PC-9 (cell line): Measurements from ENCODE around the gene SRGN. TPM values are rescaled to one million over a fixed set of nuclear protein-coding genes. Genes with fewer than 3 reads are reported as not detected.

Source experiments
- BruUV-seq: library from RNA; stranded (reverse); fragments of 400-500 nt; replicated peaks from 2 replicates; lab custom pipeline; 2021; lab: Mats Ljungman, UMichigan
- CTCF ChIA-PET: fragments of 300-600 bp; sonication (Branson Sonifier 250); formaldehyde crosslinking; loops from one replicate; lab custom pipeline; 2022; ENCODE audit warnings: antibody characterized with exemption; lab: Charles Lee
- POLR2A ChIA-PET: fragments of 300-600 bp; sonication (Branson Sonifier 250); formaldehyde crosslinking; loops from one replicate; lab custom pipeline; 2022; ENCODE audit warnings: antibody characterized with exemption; ENCODE audit not compliant: unreplicated experiment; lab: Charles Lee
- DNase-seq, 2 experiments: peaks; one replicate each; pipeline versions ENCODE4 v3.0.0 to v3.0.0-alpha.2; 2015 to 2022; ENCODE audit warnings: mixed read lengths in 1 of 2
- H2AFZ ChIP-seq: fragments of 200-600 bp; sonication (generic); 2 replicates; pipeline ENCODE4 v1.8.1; 2017; ENCODE audit warnings: antibody characterized with exemption
- H3F3A ChIP-seq: fragments of 200-600 bp; sonication (generic); 2 replicates; pipeline ENCODE4 v1.8.1; 2017; ENCODE audit warnings: antibody characterized with exemption, mild to moderate bottlenecking, low read depth; ENCODE audit not compliant: insufficient read depth
- H3K27ac ChIP-seq: fragments of 200-600 bp; sonication (generic); 2 replicates; pipeline ENCODE4 v1.6.1; 2016; ENCODE audit warnings: mixed run types
- H3K27me3 ChIP-seq: fragments of 200-600 bp; sonication (generic); 2 replicates; pipeline ENCODE4 v1.6.1; 2016; ENCODE audit warnings: low read depth, mixed run types; ENCODE audit not compliant: insufficient read depth
- H3K36me3 ChIP-seq: fragments of 200-600 bp; sonication (generic); 2 replicates; pipeline ENCODE4 v1.6.1; 2016; ENCODE audit warnings: low read depth, mixed run types
- H3K4me1 ChIP-seq: fragments of 200-600 bp; sonication (generic); replicated peaks from 2 replicates; pipeline ENCODE4 v1.6.1; 2016; ENCODE audit warnings: mixed run types; ENCODE audit not compliant: insufficient read depth
- H3K4me2 ChIP-seq: fragments of 200-600 bp; sonication (generic); 2 replicates; pipeline ENCODE4 v1.6.1; 2017; ENCODE audit warnings: mixed run types
- H3K4me3 ChIP-seq: fragments of 200-600 bp; sonication (generic); 2 replicates; pipeline ENCODE4 v1.6.1; 2016; ENCODE audit warnings: mixed run types
- H3K79me2 ChIP-seq: fragments of 200-600 bp; sonication (generic); 2 replicates; pipeline ENCODE4 v1.6.1; 2017; ENCODE audit warnings: low read depth, mixed run types
- H3K9me2 ChIP-seq: fragments of 200-600 bp; sonication (generic); 2 replicates; pipeline ENCODE4 v1.8.1; 2017; ENCODE audit warnings: mild to moderate bottlenecking; ENCODE audit not compliant: insufficient read depth
- H3K9me3 ChIP-seq: fragments of 200-600 bp; sonication (generic); 2 replicates; pipeline ENCODE4 v1.8.1; 2016; ENCODE audit warnings: low read depth; ENCODE audit not compliant: insufficient read depth
- H4K20me1 ChIP-seq: fragments of 200-600 bp; sonication (generic); 2 replicates; pipeline ENCODE4 v1.8.1; 2017; ENCODE audit not compliant: insufficient read depth
- EZH2 ChIP-seq: fragments of 200-600 bp; sonication (generic); IDR thresholded peaks from 2 replicates; pipeline ENCODE4 v1.8.0; 2017; ENCODE audit warnings: antibody characterized with exemption, low read depth
- intact Hi-C: fragments of 100-400 bp; cut with micrococcal nuclease; formaldehyde crosslinking; loops from one replicate; pipeline ENCODE4 v1.10.0; 2022; ENCODE audit not compliant: unreplicated experiment
- total RNA-seq: library from RNA; stranded (reverse); gene quantifications from 2 replicates; pipeline ENCODE4 v1.2.3, GENCODE V29; 2021
- TF ChIP-seq, protein P1 (sequence below): fragments of 200-600 bp; sonication (generic); conservative IDR thresholded peaks from 2 replicates; pipeline ENCODE4 v1.6.1; 2017; ENCODE audit warnings: mixed run types, antibody characterized with exemption, mild to moderate bottlenecking, moderate library complexity

The SRGN gene
- total RNA-seq, 1 experiment from 2014 or later = 58.9 TPM

GRCh38 chr10:69042838-69043237 is 45.1 kb upstream of the SRGN start:
- no TSS peak for BruUV-seq
- H3K27ac ChIP-seq = no peak overlapping the region
- no peak overlapping the region for H2AFZ ChIP-seq
- H4K20me1 ChIP-seq = no peaks in the 10 kb centered on the region
- H3K36me3 ChIP-seq = no peaks in the 10 kb centered on the region
- CTCF ChIA-PET = no interaction called here
- POLR2A ChIA-PET = no interaction called here
- no peaks in the 10 kb centered on the region for H3K9me3 ChIP-seq
- H3K4me1 ChIP-seq = peaks cover 25% of the 10 kb centered on the region
- no peak for DNase-seq
- no peaks in the 10 kb centered on the region for H3K9me2 ChIP-seq
- intact Hi-C loops = no loop called here
- no peaks in the 10 kb centered on the region for H3K27me3 ChIP-seq
- no peaks in the 10 kb centered on the region for H3K79me2 ChIP-seq
- TF ChIP-seq, protein P1, sequence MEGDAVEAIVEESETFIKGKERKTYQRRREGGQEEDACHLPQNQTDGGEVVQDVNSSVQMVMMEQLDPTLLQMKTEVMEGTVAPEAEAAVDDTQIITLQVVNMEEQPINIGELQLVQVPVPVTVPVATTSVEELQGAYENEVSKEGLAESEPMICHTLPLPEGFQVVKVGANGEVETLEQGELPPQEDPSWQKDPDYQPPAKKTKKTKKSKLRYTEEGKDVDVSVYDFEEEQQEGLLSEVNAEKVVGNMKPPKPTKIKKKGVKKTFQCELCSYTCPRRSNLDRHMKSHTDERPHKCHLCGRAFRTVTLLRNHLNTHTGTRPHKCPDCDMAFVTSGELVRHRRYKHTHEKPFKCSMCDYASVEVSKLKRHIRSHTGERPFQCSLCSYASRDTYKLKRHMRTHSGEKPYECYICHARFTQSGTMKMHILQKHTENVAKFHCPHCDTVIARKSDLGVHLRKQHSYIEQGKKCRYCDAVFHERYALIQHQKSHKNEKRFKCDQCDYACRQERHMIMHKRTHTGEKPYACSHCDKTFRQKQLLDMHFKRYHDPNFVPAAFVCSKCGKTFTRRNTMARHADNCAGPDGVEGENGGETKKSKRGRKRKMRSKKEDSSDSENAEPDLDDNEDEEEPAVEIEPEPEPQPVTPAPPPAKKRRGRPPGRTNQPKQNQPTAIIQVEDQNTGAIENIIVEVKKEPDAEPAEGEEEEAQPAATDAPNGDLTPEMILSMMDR = no peak
- TF ChIP-seq EZH2 = no peak
- no peak overlapping the region for H3K4me2 ChIP-seq
- H3K4me3 ChIP-seq = no peak overlapping the region
- H3F3A ChIP-seq = peaks cover 30% of the 10 kb centered on the region; the same call in 1 of the 2 replicates

- POLR2A ChIA-PET = no interaction called here
Measured at GRCh38 chr10:69043931-69044531, 43.9 kb upstream of the SRGN start.

DNA sequence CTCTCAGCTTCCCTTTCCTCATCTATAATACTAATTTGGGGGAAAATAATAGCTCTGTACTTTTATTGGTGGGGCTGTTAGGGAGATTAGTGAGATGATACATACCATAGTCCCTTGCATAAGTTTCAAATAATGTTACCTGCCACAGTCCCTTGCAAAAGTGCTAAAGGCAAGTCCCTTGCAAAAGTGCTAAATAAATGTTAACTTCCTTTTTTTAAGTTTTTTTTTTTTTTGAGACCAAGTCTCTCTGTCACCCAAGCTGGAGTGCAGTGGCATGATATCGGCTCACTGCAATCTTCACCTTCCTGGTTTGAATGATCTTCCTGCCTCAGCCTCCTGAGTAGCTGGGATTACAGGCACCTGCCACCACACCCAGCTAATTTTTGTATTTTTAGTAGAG is 43.4 kb upstream of the SRGN start:
- Histone ChIP-seq H3K9me3 (no peaks in the 10 kb centered on the region), H3K4me1 (peaks cover 25% of the 10 kb centered on the region), H3K9me2 (no peaks in the 10 kb centered on the region), H3K79me2 (no peaks in the 10 kb centered on the region), H3K36me3 (no peaks in the 10 kb centered on the region), H2AFZ (no peak overlapping the region), H3K4me2 (no peak overlapping the region), H3K4me3 (no peak overlapping the region), H3K27me3 (no peaks in the 10 kb centered on the region), H3F3A (peaks cover 30% of the 10 kb centered on the region; the same call in 1 of the 2 replicates), H4K20me1 (no peaks in the 10 kb centered on the region), H3K27ac (peak overlapping the region; percentile 71)
- DNase-seq = no peak
- no TSS peak for BruUV-seq
- ChIA-PET CTCF (no interaction called here), POLR2A (interaction anchor here (0.6 kb wide), 1 partner anchor 294 kb away, joined by 5 read pairs; no protein-coding TSS in a partner anchor)
- intact Hi-C loops = no loop called here
- TF ChIP-seq, protein P1 = no peak
- TF ChIP-seq EZH2 = no peak

More at GRCh38 chr10:69043931-69044531, 43.9 kb upstream of the SRGN start:
- peaks cover 30% of the 10 kb centered on the region; the same call in 1 of the 2 replicates for H3F3A ChIP-seq
- CTCF ChIA-PET = interaction anchor here (0.6 kb wide), 1 partner anchor 117 kb away, joined by 4 read pairs; no protein-coding TSS in a partner anchor
- peaks cover 25% of the 10 kb centered on the region for H3K4me1 ChIP-seq
- no peak for TF ChIP-seq EZH2
- TF ChIP-seq, protein P1 = no peak
- H3K79me2 ChIP-seq = no peaks in the 10 kb centered on the region
- no peaks in the 10 kb centered on the region for H3K9me2 ChIP-seq
- no peak for DNase-seq
- H2AFZ ChIP-seq = no peak overlapping the region
- no peaks in the 10 kb centered on the region for H4K20me1 ChIP-seq
- no peaks in the 10 kb centered on the region for H3K27me3 ChIP-seq
- H3K4me2 ChIP-seq = no peak overlapping the region
- peak overlapping the region; percentile 71 for H3K27ac ChIP-seq
- intact Hi-C loops = no loop called here
- no peak overlapping the region for H3K4me3 ChIP-seq
- no peaks in the 10 kb centered on the region for H3K36me3 ChIP-seq
- no TSS peak for BruUV-seq
- H3K9me3 ChIP-seq = no peaks in the 10 kb centered on the region
